ENCODE measurements around the gene CRYBA4. TPM values are rescaled to one million over a fixed set of nuclear protein-coding genes. Genes with fewer than 3 reads are reported as not detected.

Gene CRYBA4
- polyA plus RNA-seq, 1 donor (not counting 4 experiments of a cell fraction or from before 2014, with no cell fraction given), result not detected

- FAIRE-seq (no peak), DNase-seq (ENCODE audit: low read depth, low spot score) (no peak)
- Histone ChIP-seq H3K4me3 (ENCODE audit: control insufficient read depth in 2 of 3, extremely low read depth in 1 of 3, insufficient read depth in 2 of 3, low read depth in 1 of 3, low read length in 3 of 3) (no peak overlapping the region), H3K27ac (ENCODE audit: control insufficient read depth, insufficient read depth, low read length) (no peak overlapping the region), H3K4me1 (ENCODE audit: control insufficient read depth, extremely low read depth, insufficient read depth, low read length) (no peaks in the 10 kb centered on the region), H3K9ac (ENCODE audit: control insufficient read depth, extremely low read depth, insufficient read depth, low read length) (no peak overlapping the region), H4K20me1 (ENCODE audit: control insufficient read depth, extremely low read depth, insufficient read depth, low read length) (no peaks in the 10 kb centered on the region), H3K9me3 (ENCODE audit: control insufficient read depth, low read depth, low read length) (no peaks in the 10 kb centered on the region), H3K79me2 (ENCODE audit: control insufficient read depth, insufficient read depth, low read length) (no peaks in the 10 kb centered on the region), H3K4me2 (ENCODE audit: control insufficient read depth, extremely low read depth, insufficient read depth, low read depth, low read length) (no peak overlapping the region), H3K9me1 (ENCODE audit: control insufficient read depth, extremely low read depth, insufficient read depth, low read length) (no peaks in the 10 kb centered on the region), H3K27me3 (ENCODE audit: control insufficient read depth, extremely low read depth, insufficient read depth, low read length) (peaks cover 9% of the 10 kb centered on the region), H3K36me3 (ENCODE audit: control insufficient read depth in 2 of 2, extremely low read depth in 1 of 2, insufficient read depth in 2 of 2, low read length in 2 of 2) (no peaks in the 10 kb centered on the region), H2AFZ (ENCODE audit: control insufficient read depth, low read length) (no peak overlapping the region)
- dilution Hi-C loops (cut with MboI; ENCODE audit: extremely low pct_ligation_motif_present, low sequenced_read_pairs), result no loop called here
- TF ChIP-seq EZH2 (IDR thresholded peaks at IDR 0.05; ENCODE audit: low read length), result no peak
- TF ChIP-seq CTCF (optimal IDR thresholded peaks at IDR 0.05 in 1 of 3, IDR thresholded peaks at IDR 0.05 in 1 of 3, conservative IDR thresholded peaks at IDR 0.05 in 1 of 3; ENCODE audit: extremely low read depth in 1 of 3, insufficient read depth in 2 of 3, low read length in 3 of 3), result no peak
Measured at GRCh38 chr22:26619510-26619909, 2.3 kb upstream of the CRYBA4 start.

- Histone ChIP-seq H3K4me1 (ENCODE audit: control insufficient read depth, extremely low read depth, insufficient read depth, low read length) (no peaks in the 10 kb centered on the region), H3K36me3 (ENCODE audit: control insufficient read depth in 2 of 2, extremely low read depth in 1 of 2, insufficient read depth in 2 of 2, low read length in 2 of 2) (no peaks in the 10 kb centered on the region), H3K27me3 (ENCODE audit: control insufficient read depth, extremely low read depth, insufficient read depth, low read length) (peaks cover 9% of the 10 kb centered on the region), H3K9me1 (ENCODE audit: control insufficient read depth, extremely low read depth, insufficient read depth, low read length) (no peaks in the 10 kb centered on the region), H3K4me3 (ENCODE audit: control insufficient read depth in 2 of 3, extremely low read depth in 1 of 3, insufficient read depth in 2 of 3, low read depth in 1 of 3, low read length in 3 of 3) (no peak overlapping the region), H3K79me2 (ENCODE audit: control insufficient read depth, insufficient read depth, low read length) (no peaks in the 10 kb centered on the region), H3K9me3 (ENCODE audit: control insufficient read depth, low read depth, low read length) (no peaks in the 10 kb centered on the region), H3K27ac (ENCODE audit: control insufficient read depth, insufficient read depth, low read length) (no peak overlapping the region), H4K20me1 (ENCODE audit: control insufficient read depth, extremely low read depth, insufficient read depth, low read length) (no peaks in the 10 kb centered on the region), H3K4me2 (ENCODE audit: control insufficient read depth, extremely low read depth, insufficient read depth, low read depth, low read length) (no peak overlapping the region), H3K9ac (ENCODE audit: control insufficient read depth, extremely low read depth, insufficient read depth, low read length) (no peak overlapping the region), H2AFZ (ENCODE audit: control insufficient read depth, low read length) (no peak overlapping the region)
- dilution Hi-C loops (cut with MboI; ENCODE audit: extremely low pct_ligation_motif_present, low sequenced_read_pairs), result no loop called here
- DNase-seq (ENCODE audit: low read depth, low spot score) (no peak), FAIRE-seq (no peak)
- TF ChIP-seq CTCF (optimal IDR thresholded peaks at IDR 0.05 in 1 of 3, IDR thresholded peaks at IDR 0.05 in 1 of 3, conservative IDR thresholded peaks at IDR 0.05 in 1 of 3; ENCODE audit: extremely low read depth in 1 of 3, insufficient read depth in 2 of 3, low read length in 3 of 3) (no peak), EZH2 (IDR thresholded peaks at IDR 0.05; ENCODE audit: low read length) (no peak)
Measured at GRCh38 chr22:26620197-26620596, 1.6 kb upstream of the CRYBA4 start.
